Neutrophil (primary cell): ENCODE data around the gene ETS1.
A peak's percentile ranks its signal among the peaks of the same experiment; 100 is the strongest.

Source experiments
- H3K27ac ChIP-seq: fragments of 200-600 bp; sonication (generic); 2 replicates; pipeline ENCODE4 v1.5.1; 2016; ENCODE audit warnings: mild to moderate bottlenecking, moderate library complexity
- H3K27me3 ChIP-seq: fragments of 200-600 bp; sonication (generic); 2 replicates; pipeline ENCODE4 v1.6.0; 2016; ENCODE audit warnings: mild to moderate bottlenecking
- H3K36me3 ChIP-seq: fragments of 200-600 bp; sonication (generic); 2 replicates; pipeline ENCODE4 v1.5.1; 2017
- H3K4me1 ChIP-seq, 2 experiments: fragments of 200-600 bp in 1 of 2; sonication (generic) in 1 of 2; 1 replicate in 1 of 2; 2 replicates in 1 of 2; pipeline versions ENCODE4 v1.5.1 to v1.6.1; 2013 to 2016; ENCODE audit warnings: low read depth in 1 of 2, low read length in 1 of 2, mild to moderate bottlenecking in 1 of 2, moderate library complexity in 1 of 2; ENCODE audit not compliant: control insufficient read depth in 1 of 2, insufficient read depth in 1 of 2
- H3K4me3 ChIP-seq, 2 experiments: fragments of 200-600 bp in 1 of 2; sonication (generic) in 1 of 2; 1 replicate in 1 of 2; 2 replicates in 1 of 2; pipeline ENCODE4 v1.5.1; 2013 to 2016; ENCODE audit warnings: low read depth in 1 of 2, low read length in 1 of 2, mild to moderate bottlenecking in 1 of 2, moderate library complexity in 1 of 2
- H3K9me3 ChIP-seq: fragments of 200-600 bp; sonication (generic); 2 replicates; pipeline ENCODE4 v1.5.1; 2016
- TF ChIP-seq, protein P1 (sequence below): fragments of 200-600 bp; sonication (generic); IDR thresholded peaks from 2 replicates; pipeline ENCODE4 v1.5.1; 2016; ENCODE audit warnings: antibody characterized with exemption

Gene ETS1

GRCh38 chr11:128587415-128587814, at the start of gene ETS1:
ETS1 (minus strand) TSS chr11:128587558; CDS start chr11:128573130, 14,428 bp downstream.
- Histone ChIP-seq H3K4me1 (peaks cover 23 to 34% of the 10 kb centered on the region in 2 experiments), H3K9me3 (no peaks in the 10 kb centered on the region), H3K27me3 (no peaks in the 10 kb centered on the region), H3K27ac (no peak within 1 kb of the TSS), H3K36me3 (no peaks in the 10 kb centered on the region), H3K4me3 (no peak within 1 kb of the TSS)
- TF ChIP-seq, protein P1, sequence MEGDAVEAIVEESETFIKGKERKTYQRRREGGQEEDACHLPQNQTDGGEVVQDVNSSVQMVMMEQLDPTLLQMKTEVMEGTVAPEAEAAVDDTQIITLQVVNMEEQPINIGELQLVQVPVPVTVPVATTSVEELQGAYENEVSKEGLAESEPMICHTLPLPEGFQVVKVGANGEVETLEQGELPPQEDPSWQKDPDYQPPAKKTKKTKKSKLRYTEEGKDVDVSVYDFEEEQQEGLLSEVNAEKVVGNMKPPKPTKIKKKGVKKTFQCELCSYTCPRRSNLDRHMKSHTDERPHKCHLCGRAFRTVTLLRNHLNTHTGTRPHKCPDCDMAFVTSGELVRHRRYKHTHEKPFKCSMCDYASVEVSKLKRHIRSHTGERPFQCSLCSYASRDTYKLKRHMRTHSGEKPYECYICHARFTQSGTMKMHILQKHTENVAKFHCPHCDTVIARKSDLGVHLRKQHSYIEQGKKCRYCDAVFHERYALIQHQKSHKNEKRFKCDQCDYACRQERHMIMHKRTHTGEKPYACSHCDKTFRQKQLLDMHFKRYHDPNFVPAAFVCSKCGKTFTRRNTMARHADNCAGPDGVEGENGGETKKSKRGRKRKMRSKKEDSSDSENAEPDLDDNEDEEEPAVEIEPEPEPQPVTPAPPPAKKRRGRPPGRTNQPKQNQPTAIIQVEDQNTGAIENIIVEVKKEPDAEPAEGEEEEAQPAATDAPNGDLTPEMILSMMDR = no peak

- Histone ChIP-seq H3K9me3 (no peaks in the 10 kb centered on the region), H3K27me3 (no peaks in the 10 kb centered on the region), H3K27ac (no peak overlapping the region), H3K36me3 (no peaks in the 10 kb centered on the region), H3K4me1 (peaks cover 13 to 16% of the 10 kb centered on the region in 2 experiments), H3K4me3 (no peak overlapping the region)
- TF ChIP-seq, protein P1 = no peak
Observed at GRCh38 chr11:128634395-128634794, 47.0 kb upstream of the ETS1 start.

DNA sequence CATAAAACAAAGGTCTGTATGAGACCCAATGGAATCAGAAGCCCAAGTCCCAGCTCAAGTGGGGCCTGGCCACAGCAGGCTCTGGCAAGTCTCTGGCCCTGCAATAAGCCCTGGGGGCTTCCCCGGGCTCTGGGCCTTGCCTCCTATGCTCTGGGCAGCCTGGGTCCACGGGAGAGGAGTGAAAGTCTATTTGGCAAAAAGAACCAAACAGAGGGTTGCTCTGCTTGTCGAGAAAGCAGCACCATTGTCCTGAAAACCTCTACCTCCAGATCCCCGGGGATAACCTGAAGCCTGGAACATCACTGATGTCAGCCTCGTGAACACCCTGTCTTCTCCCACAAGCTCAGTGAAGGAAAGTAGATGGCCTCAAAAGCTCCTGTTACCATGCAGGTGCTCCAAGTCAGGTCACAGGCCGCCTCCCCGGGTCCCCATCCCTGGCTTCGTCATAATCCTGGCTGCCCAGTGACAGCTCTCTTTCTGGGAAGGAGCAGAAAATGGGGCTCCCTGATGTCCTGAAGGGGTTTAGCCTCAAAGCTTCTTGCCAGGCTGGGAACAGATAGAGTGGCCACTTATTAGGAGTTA, 46.1 kb upstream of the ETS1 start:
- H3K4me1 ChIP-seq = peaks cover 13 to 16% of the 10 kb centered on the region in 2 experiments
- no peaks in the 10 kb centered on the region for H3K9me3 ChIP-seq
- TF ChIP-seq, protein P1 = no peak
- no peaks in the 10 kb centered on the region for H3K36me3 ChIP-seq
- no peak overlapping the region for H3K4me3 ChIP-seq
- no peak overlapping the region for H3K27ac ChIP-seq
- no peaks in the 10 kb centered on the region for H3K27me3 ChIP-seq

GRCh38 chr11:128632141-128632791, 44.9 kb upstream of the ETS1 start:
- H3K27ac ChIP-seq = no peak overlapping the region
- no peak overlapping the region for H3K4me3 ChIP-seq
- TF ChIP-seq, protein P1 = no peak
- no peaks in the 10 kb centered on the region for H3K27me3 ChIP-seq
- peaks cover 16% of the 10 kb centered on the region in 2 experiments for H3K4me1 ChIP-seq
- H3K9me3 ChIP-seq = no peaks in the 10 kb centered on the region
- H3K36me3 ChIP-seq = no peaks in the 10 kb centered on the region

- H3K27me3 ChIP-seq = no peaks in the 10 kb centered on the region
- TF ChIP-seq, protein P1 = peak; percentile 92
- H3K4me3 ChIP-seq = peak overlapping the region in 1 of 2 experiments; percentile 5
- peak overlapping the region; percentile 17 for H3K27ac ChIP-seq
- no peaks in the 10 kb centered on the region for H3K9me3 ChIP-seq
- H3K36me3 ChIP-seq = no peaks in the 10 kb centered on the region
- H3K4me1 ChIP-seq = peaks cover 22 to 26% of the 10 kb centered on the region in 2 experiments
Observed at GRCh38 chr11:128630367-128631230, 43.2 kb upstream of the ETS1 start.
